Erythroblast (primary cell): ENCODE measurements around the gene HS3ST5.

Experiments used
- GATA1 ChIP-seq: IDR thresholded peaks from 2 replicates; pipeline ENCODE4 v1.6.1; 2011; ENCODE audit warnings: low read depth, mild to moderate bottlenecking, control low read depth, low read length, moderate library complexity
- POLR2A ChIP-seq: IDR thresholded peaks from 2 replicates; pipeline ENCODE4 v1.6.1; 2011; ENCODE audit warnings: mild to moderate bottlenecking, low read length

DNA sequence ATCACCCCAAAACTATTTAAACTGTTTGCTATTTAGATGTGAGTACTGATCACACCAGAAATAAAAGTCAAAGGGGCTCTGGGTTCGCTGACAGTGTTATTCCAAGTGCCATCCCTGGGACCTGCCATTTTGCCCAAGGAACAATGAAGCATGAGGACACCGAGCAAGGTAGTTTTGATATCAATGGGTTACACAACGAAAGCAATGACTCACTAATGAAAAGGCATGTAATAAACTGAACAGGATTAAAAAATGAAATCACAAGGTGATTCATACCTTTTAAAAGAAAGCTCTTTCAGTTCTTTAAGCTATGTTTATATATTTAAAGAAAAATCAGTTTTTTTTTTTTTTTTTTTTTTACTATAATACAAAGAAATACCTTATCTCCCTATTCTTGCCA lies 102.0 kb downstream of the HS3ST5 start:
- TF ChIP-seq POLR2A (no peak), GATA1 (no peak)
